Endothelial cell (in vitro differentiated cells): ENCODE measurements around the gene DFFB. TPM values are rescaled to one million over a fixed set of nuclear protein-coding genes. Genes with fewer than 3 reads are reported as not detected.

Source experiments
- DNase-seq: peaks from one replicate; pipeline ENCODE4 v3.0.0; 2021; ENCODE audit warnings: low spot score
- H3K27ac Mint-ChIP-seq: one replicate; pipeline ENCODE4 v1.8.0; 2021; ENCODE audit warnings: mixed read lengths, inconsistent platforms; ENCODE audit not compliant: unreplicated experiment
- H3K27me3 Mint-ChIP-seq: one replicate; pipeline ENCODE4 v1.8.0; 2021; ENCODE audit warnings: mild to moderate bottlenecking, moderate library complexity, mixed read lengths, inconsistent platforms; ENCODE audit not compliant: unreplicated experiment
- H3K36me3 Mint-ChIP-seq: one replicate; pipeline ENCODE4 v1.8.0; 2021; ENCODE audit warnings: mild to moderate bottlenecking, low read depth, mixed read lengths, inconsistent platforms; ENCODE audit not compliant: unreplicated experiment
- H3K4me1 Mint-ChIP-seq: one replicate; pipeline ENCODE4 v1.8.0; 2021; ENCODE audit warnings: mild to moderate bottlenecking, mixed read lengths, inconsistent platforms; ENCODE audit not compliant: unreplicated experiment
- H3K4me3 Mint-ChIP-seq: one replicate; pipeline ENCODE4 v1.8.0; 2021; ENCODE audit warnings: mild to moderate bottlenecking, mixed read lengths, inconsistent platforms; ENCODE audit not compliant: unreplicated experiment
- H3K9me3 Mint-ChIP-seq: one replicate; pipeline ENCODE4 v1.8.0; 2021; ENCODE audit warnings: mixed read lengths, inconsistent platforms; ENCODE audit not compliant: unreplicated experiment
- total RNA-seq: library from RNA; stranded (reverse); fragmentation: NEBNext Ultra II Directional; extraction: Animal tissue kit (Norgen Biotek cat#: 25700); gene quantifications from one replicate; pipeline ENCODE4 v1.2.1, GENCODE V29; 2021; ENCODE audit not compliant: unreplicated experiment
- TF ChIP-seq, protein P1 (sequence below): fragments of 200-600 bp; sonication (generic); IDR thresholded peaks from one replicate; pipeline ENCODE4 v1.5.0; 2021; ENCODE audit warnings: antibody characterized with exemption; ENCODE audit not compliant: unreplicated experiment

DFFB gene
- total RNA-seq, 1 donor from 2014 or later: 6.8 TPM

- no peak for DNase-seq
- Mint-ChIP-seq H3K9me3 (no peaks in the 10 kb centered on the region), H3K4me3 (no peak overlapping the region)
Observed at GRCh38 chr1:3919706-3920105, 62.4 kb downstream of the DFFB start.

GRCh38 chr1:3921765-3922164 is 64.5 kb downstream of the DFFB start:
- no peak overlapping the region for H3K4me3 Mint-ChIP-seq
- no peak for DNase-seq
- no peak overlapping the region for H3K27ac Mint-ChIP-seq
- peaks cover 5% of the 10 kb centered on the region for H3K36me3 Mint-ChIP-seq
- peaks cover 2% of the 10 kb centered on the region for H3K27me3 Mint-ChIP-seq
- TF ChIP-seq, protein P1, sequence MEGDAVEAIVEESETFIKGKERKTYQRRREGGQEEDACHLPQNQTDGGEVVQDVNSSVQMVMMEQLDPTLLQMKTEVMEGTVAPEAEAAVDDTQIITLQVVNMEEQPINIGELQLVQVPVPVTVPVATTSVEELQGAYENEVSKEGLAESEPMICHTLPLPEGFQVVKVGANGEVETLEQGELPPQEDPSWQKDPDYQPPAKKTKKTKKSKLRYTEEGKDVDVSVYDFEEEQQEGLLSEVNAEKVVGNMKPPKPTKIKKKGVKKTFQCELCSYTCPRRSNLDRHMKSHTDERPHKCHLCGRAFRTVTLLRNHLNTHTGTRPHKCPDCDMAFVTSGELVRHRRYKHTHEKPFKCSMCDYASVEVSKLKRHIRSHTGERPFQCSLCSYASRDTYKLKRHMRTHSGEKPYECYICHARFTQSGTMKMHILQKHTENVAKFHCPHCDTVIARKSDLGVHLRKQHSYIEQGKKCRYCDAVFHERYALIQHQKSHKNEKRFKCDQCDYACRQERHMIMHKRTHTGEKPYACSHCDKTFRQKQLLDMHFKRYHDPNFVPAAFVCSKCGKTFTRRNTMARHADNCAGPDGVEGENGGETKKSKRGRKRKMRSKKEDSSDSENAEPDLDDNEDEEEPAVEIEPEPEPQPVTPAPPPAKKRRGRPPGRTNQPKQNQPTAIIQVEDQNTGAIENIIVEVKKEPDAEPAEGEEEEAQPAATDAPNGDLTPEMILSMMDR: no peak
- no peaks in the 10 kb centered on the region for H3K4me1 Mint-ChIP-seq
- no peaks in the 10 kb centered on the region for H3K9me3 Mint-ChIP-seq

More at GRCh38 chr1:3919706-3920105, 62.4 kb downstream of the DFFB start:
- TF ChIP-seq, protein P1: no peak
- Mint-ChIP-seq H3K36me3 (peaks cover 5% of the 10 kb centered on the region), H3K27ac (no peak overlapping the region), H3K4me1 (no peaks in the 10 kb centered on the region), H3K27me3 (peaks cover 4% of the 10 kb centered on the region)

DNA sequence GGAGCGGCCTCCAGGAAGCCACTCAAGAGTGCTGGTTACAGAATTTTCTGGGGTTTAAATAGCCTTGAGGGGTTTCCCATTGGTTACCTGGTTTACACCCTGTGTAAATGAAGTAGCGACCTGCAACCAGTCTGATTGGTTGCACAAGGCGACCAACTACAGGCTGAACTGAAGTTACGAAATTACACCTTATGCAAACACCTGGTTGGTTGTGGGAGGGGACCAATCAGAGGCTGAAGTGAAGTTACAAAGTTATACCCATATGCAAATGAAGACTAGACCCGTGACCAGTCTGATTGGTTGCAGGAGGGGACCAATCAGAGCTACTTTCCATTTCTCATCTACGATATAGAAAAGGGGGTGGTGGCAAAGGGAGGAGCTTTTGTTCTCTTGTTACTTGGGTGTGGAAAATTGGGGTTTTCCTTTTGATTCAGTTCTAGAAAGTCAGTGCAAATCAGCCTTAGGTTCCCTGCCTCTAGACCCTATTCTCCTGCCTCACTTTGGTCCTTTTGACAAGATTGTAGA is 65.0 kb downstream of the DFFB start:
- Mint-ChIP-seq H3K4me3 (no peak overlapping the region), H3K27ac (no peak overlapping the region), H3K4me1 (no peaks in the 10 kb centered on the region), H3K27me3 (peaks cover 2% of the 10 kb centered on the region), H3K36me3 (peaks cover 5% of the 10 kb centered on the region), H3K9me3 (no peaks in the 10 kb centered on the region)
- DNase-seq: no peak
- TF ChIP-seq, protein P1: no peak

DNA sequence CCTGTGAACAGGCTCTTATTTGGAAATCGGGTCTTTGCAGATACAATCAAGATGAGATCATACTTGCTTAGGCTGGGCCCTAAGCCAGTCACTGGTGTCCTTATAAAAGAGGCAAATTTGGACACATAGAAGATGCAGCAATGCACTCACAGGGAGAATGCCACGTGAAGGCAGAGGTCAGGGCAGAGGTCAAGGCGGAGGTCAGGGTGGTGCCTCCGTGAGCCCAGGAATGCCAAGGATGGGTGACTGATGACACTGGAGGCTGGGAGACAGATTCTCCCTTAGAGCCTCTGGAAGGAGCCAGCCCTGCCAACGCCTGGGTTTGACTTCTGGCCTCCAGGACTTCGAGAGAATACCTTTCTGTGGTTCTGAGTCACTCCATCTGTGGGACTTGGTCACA is 65.6 kb downstream of the DFFB start:
- H3K27me3 Mint-ChIP-seq: peaks cover 2% of the 10 kb centered on the region
- H3K4me3 Mint-ChIP-seq: no peak overlapping the region
- peaks cover 5% of the 10 kb centered on the region for H3K36me3 Mint-ChIP-seq
- TF ChIP-seq, protein P1: no peak
- no peak for DNase-seq
- H3K9me3 Mint-ChIP-seq: no peaks in the 10 kb centered on the region
- H3K27ac Mint-ChIP-seq: no peak overlapping the region
- H3K4me1 Mint-ChIP-seq: no peaks in the 10 kb centered on the region

GRCh38 chr1:3923378-3924185 is 66.3 kb downstream of the DFFB start:
- H3K27me3 Mint-ChIP-seq: peaks cover 4% of the 10 kb centered on the region
- H3K9me3 Mint-ChIP-seq: no peaks in the 10 kb centered on the region
- H3K27ac Mint-ChIP-seq: no peak overlapping the region
- no peaks in the 10 kb centered on the region for H3K4me1 Mint-ChIP-seq
- H3K36me3 Mint-ChIP-seq: peaks cover 5% of the 10 kb centered on the region
- H3K4me3 Mint-ChIP-seq: no peak overlapping the region
- TF ChIP-seq, protein P1: no peak
- DNase-seq: no peak
